Measurements from ENCODE around the gene DENND6A. TPM values are rescaled to one million over a fixed set of nuclear protein-coding genes. Genes with fewer than 3 reads are reported as not detected.

DENND6A gene
- total and polyA plus RNA-seq, 2 of the 13 experiments (the other 11 are each of a cell fraction or from before 2014, with no cell fraction given) = 9.4 to 11.1 TPM

DNA sequence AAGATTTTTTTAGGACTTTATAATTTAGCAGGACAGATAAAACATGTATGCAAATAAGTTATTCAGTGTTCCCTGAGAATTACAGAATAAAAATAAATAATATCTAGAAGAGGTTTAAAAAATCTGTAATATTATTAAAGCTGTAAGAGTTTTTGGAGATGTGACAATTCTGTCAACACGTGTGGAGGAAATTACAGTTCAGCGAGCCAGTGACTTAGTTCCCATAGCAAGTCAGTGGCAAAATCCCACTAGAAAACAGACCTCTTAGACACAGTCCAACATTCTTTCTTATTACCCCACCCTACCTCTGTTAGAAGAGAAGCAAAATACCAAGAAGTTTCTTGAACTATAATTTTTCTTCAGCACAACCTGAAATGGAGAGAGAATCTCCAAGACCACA is 16.2 kb upstream of the DENND6A start:
- TF ChIP-seq SIN3B (IDR thresholded peaks at IDR 0.05; ENCODE audit: low read length) (no peak), MTA3 (CRISPR knock-in tag; IDR thresholded peaks at IDR 0.05) (no peak), ZFP37 (CRISPR knock-in tag; IDR thresholded peaks at IDR 0.05; ENCODE audit: borderline replicate concordance) (no peak), HOXD1 (CRISPR knock-in tag; IDR thresholded peaks at IDR 0.05) (no peak), RXRA (CRISPR knock-in tag; IDR thresholded peaks at IDR 0.05) (no peak), ZFP90 (CRISPR knock-in tag; IDR thresholded peaks at IDR 0.05; ENCODE audit: borderline replicate concordance) (no peak)
- TF ChIP-seq, protein P1, sequence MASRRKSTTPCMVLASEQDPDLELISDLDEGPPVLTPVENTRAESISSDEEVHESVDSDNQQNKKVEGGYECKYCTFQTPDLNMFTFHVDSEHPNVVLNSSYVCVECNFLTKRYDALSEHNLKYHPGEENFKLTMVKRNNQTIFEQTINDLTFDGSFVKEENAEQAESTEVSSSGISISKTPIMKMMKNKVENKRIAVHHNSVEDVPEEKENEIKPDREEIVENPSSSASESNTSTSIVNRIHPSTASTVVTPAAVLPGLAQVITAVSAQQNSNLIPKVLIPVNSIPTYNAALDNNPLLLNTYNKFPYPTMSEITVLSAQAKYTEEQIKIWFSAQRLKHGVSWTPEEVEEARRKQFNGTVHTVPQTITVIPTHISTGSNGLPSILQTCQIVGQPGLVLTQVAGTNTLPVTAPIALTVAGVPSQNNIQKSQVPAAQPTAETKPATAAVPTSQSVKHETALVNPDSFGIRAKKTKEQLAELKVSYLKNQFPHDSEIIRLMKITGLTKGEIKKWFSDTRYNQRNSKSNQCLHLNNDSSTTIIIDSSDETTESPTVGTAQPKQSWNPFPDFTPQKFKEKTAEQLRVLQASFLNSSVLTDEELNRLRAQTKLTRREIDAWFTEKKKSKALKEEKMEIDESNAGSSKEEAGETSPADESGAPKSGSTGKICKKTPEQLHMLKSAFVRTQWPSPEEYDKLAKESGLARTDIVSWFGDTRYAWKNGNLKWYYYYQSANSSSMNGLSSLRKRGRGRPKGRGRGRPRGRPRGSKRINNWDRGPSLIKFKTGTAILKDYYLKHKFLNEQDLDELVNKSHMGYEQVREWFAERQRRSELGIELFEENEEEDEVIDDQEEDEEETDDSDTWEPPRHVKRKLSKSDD (CRISPR knock-in tag; IDR thresholded peaks at IDR 0.05; ENCODE audit: low read depth) = no peak
- DNase-seq (ENCODE audit: low spot score) (no peak), FAIRE-seq (no peak), ATAC-seq (no peak)
- H3K4me1 ChIP-seq (ENCODE audit: insufficient read depth, low read length) = peaks cover 23% of the 10 kb centered on the region
- no peaks in the 10 kb centered on the region for H3K27me3 ChIP-seq (ENCODE audit: control insufficient read depth in 1 of 2, insufficient read depth in 2 of 2, low read length in 2 of 2)
- 20% methylated on average over 2 of the region's 2 CpGs for WGBS (ENCODE audit: low lambda C conversion rate)
- no TSS peak for BruUV-seq (replicated peaks)
- in situ Hi-C loops (cut with HindIII; ENCODE audit: extremely low pct_ligation_motif_present, low pct_unique_long_range_greater_than_20kb) (no loop called here), intact Hi-C loops (cut with micrococcal nuclease; ENCODE audit: unreplicated experiment) (no loop called here)
- H2AFZ ChIP-seq (ENCODE audit: low read length) = no peak overlapping the region
- H3K79me2 ChIP-seq (ENCODE audit: insufficient read depth, low read length) = no peaks in the 10 kb centered on the region
- CTCF ChIA-PET (ENCODE audit: low intra/inter-chr PET ratio, low total read pairs) = no interaction called here
- no peaks in the 10 kb centered on the region for H3K9me3 ChIP-seq (ENCODE audit: low read length)
- no peaks in the 10 kb centered on the region for H3K36me3 ChIP-seq (replicated peaks in 1 of 2; ENCODE audit: control insufficient read depth in 1 of 2, insufficient read depth in 2 of 2, low read length in 2 of 2)
- H3K4me2 ChIP-seq (ENCODE audit: low read depth, low read length) = peak overlapping the region; percentile 4
- H3K27ac ChIP-seq (ENCODE audit: extremely low read length, insufficient read depth, low read length) = no peak overlapping the region
- no peak overlapping the region for H3K4me3 ChIP-seq (replicated peaks in 1 of 3; ENCODE audit: insufficient read depth in 1 of 3, low read depth in 2 of 3, low read length in 3 of 3)
- POLR2A ChIA-PET = no interaction called here
- no peaks in the 10 kb centered on the region for H4K20me1 ChIP-seq (ENCODE audit: insufficient read depth, low read length)
- no peak overlapping the region for H3K9ac ChIP-seq (ENCODE audit: insufficient read depth, low read depth, low read length)

DNA sequence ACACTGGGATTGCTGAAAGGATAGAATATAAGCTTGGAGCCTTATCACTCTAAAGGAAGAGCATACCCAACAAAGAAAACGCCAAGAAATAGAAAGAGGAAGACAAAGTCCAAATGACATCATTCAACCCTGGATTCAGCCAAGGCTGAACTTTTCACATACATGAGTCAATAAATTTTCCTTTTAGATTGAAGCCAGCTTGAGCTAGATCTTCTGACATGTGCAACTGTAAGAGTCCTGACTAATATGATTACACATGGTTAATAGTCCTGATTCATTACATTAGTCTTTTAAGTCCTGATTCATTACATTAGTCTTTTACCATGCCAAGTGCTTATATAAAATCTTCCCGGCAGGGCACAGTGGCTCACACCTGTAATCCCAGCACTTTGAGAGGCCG is 13.6 kb upstream of the DENND6A start:
- H4K20me1 ChIP-seq (ENCODE audit: insufficient read depth, low read length) = no peaks in the 10 kb centered on the region
- H3K27me3 ChIP-seq (ENCODE audit: control insufficient read depth in 1 of 2, insufficient read depth in 2 of 2, low read length in 2 of 2) = no peaks in the 10 kb centered on the region
- FAIRE-seq (no peak), DNase-seq (ENCODE audit: low spot score) (no peak), ATAC-seq (no peak)
- intact Hi-C loops (cut with micrococcal nuclease; ENCODE audit: unreplicated experiment) = no loop called here
- 20% methylated on average over 3 of the region's 3 CpGs for WGBS (ENCODE audit: low lambda C conversion rate)
- no peaks in the 10 kb centered on the region for H3K9me3 ChIP-seq (ENCODE audit: low read length)
- ChIA-PET CTCF (ENCODE audit: low intra/inter-chr PET ratio, low total read pairs) (no interaction called here), POLR2A (no interaction called here)
- H3K27ac ChIP-seq (ENCODE audit: extremely low read length, insufficient read depth, low read length) = no peak overlapping the region
- no peak overlapping the region for H3K4me3 ChIP-seq (replicated peaks in 1 of 3; ENCODE audit: insufficient read depth in 1 of 3, low read depth in 2 of 3, low read length in 3 of 3)
- BruUV-seq (replicated peaks) = no TSS peak
- peaks cover 20% of the 10 kb centered on the region for H3K4me1 ChIP-seq (ENCODE audit: insufficient read depth, low read length)
- no peaks in the 10 kb centered on the region for H3K79me2 ChIP-seq (ENCODE audit: insufficient read depth, low read length)
- H3K36me3 ChIP-seq (replicated peaks in 1 of 2; ENCODE audit: control insufficient read depth in 1 of 2, insufficient read depth in 2 of 2, low read length in 2 of 2) = no peaks in the 10 kb centered on the region
- H2AFZ ChIP-seq (ENCODE audit: low read length) = no peak overlapping the region
- peak overlapping the region; percentile 10; the same call in 1 of the 2 replicates for H3K4me2 ChIP-seq (ENCODE audit: low read depth, low read length)
- in situ Hi-C loops (cut with HindIII; ENCODE audit: extremely low pct_ligation_motif_present, low pct_unique_long_range_greater_than_20kb) = no loop called here
- H3K9ac ChIP-seq (ENCODE audit: insufficient read depth, low read depth, low read length) = no peak overlapping the region
- TF ChIP-seq, protein P2, sequence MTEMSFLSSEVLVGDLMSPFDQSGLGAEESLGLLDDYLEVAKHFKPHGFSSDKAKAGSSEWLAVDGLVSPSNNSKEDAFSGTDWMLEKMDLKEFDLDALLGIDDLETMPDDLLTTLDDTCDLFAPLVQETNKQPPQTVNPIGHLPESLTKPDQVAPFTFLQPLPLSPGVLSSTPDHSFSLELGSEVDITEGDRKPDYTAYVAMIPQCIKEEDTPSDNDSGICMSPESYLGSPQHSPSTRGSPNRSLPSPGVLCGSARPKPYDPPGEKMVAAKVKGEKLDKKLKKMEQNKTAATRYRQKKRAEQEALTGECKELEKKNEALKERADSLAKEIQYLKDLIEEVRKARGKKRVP (CRISPR knock-in tag; IDR thresholded peaks at IDR 0.05) = no peak
- TF ChIP-seq RBM39 (IDR thresholded peaks at IDR 0.05; ENCODE audit: low read depth, low read length, poor library complexity, severe bottlenecking) (no peak), ZNF501 (CRISPR knock-in tag; IDR thresholded peaks at IDR 0.05) (no peak), ZNF224 (CRISPR knock-in tag; IDR thresholded peaks at IDR 0.05) (no peak), ATF7 (IDR thresholded peaks at IDR 0.05) (peak; percentile 45; the same call in 1 of the 2 replicates), ATF7 (CRISPR knock-in tag; IDR thresholded peaks at IDR 0.05) (no peak), NR2F2 (IDR thresholded peaks at IDR 0.05; ENCODE audit: borderline replicate concordance, low read depth) (no peak)
- TF ChIP-seq, protein P3, sequence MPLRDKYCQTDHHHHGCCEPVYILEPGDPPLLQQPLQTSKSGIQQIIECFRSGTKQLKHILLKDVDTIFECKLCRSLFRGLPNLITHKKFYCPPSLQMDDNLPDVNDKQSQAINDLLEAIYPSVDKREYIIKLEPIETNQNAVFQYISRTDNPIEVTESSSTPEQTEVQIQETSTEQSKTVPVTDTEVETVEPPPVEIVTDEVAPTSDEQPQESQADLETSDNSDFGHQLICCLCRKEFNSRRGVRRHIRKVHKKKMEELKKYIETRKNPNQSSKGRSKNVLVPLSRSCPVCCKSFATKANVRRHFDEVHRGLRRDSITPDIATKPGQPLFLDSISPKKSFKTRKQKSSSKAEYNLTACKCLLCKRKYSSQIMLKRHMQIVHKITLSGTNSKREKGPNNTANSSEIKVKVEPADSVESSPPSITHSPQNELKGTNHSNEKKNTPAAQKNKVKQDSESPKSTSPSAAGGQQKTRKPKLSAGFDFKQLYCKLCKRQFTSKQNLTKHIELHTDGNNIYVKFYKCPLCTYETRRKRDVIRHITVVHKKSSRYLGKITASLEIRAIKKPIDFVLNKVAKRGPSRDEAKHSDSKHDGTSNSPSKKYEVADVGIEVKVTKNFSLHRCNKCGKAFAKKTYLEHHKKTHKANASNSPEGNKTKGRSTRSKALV (CRISPR knock-in tag; IDR thresholded peaks at IDR 0.05) = no peak
